Esophagus squamous epithelium (tissue), 4 donors: ENCODE measurements around the gene PIGU.

ENCODE experiments used
- POLR2A ChIP-seq, 4 donors: fragments of 450-650 bp; IDR thresholded peaks; one replicate each; pipeline ENCODE4 v1.6.1; 2017; ENCODE audit warnings: antibody characterized with exemption in 4 of 4, mild to moderate bottlenecking in 4 of 4, moderate library complexity in 3 of 4
- TF ChIP-seq, protein P1 (sequence below), 6 experiments: fragments of 450-650 bp in 4 of 6; fragments of 200-600 bp in 2 of 6; sonication (generic) in 2 of 6; IDR thresholded peaks; one replicate each; pipeline ENCODE4 v1.5.1; 2016 to 2019; ENCODE audit warnings: antibody characterized with exemption in 6 of 6, mild to moderate bottlenecking in 4 of 6, moderate library complexity in 4 of 6

DNA sequence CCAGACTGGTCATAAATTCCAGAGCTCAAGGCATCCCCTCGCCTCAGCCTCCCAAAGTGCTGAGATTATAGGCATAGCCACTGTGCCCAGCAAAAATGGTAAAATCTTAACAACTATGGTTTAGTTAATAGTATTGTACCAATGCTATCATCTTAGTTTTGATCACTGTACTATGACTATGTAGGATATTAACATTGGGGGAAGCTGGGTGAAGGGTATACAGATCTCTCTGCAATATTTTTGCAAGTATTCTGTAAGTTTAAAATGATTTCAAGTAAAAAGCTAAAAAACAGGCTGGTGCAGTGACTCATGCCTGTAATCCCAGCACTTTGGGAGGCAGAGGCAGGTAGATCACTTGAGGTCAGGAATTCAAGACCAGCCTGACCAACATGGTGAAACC lies 7.8 kb downstream of the PIGU start:
- TF ChIP-seq, protein P1, sequence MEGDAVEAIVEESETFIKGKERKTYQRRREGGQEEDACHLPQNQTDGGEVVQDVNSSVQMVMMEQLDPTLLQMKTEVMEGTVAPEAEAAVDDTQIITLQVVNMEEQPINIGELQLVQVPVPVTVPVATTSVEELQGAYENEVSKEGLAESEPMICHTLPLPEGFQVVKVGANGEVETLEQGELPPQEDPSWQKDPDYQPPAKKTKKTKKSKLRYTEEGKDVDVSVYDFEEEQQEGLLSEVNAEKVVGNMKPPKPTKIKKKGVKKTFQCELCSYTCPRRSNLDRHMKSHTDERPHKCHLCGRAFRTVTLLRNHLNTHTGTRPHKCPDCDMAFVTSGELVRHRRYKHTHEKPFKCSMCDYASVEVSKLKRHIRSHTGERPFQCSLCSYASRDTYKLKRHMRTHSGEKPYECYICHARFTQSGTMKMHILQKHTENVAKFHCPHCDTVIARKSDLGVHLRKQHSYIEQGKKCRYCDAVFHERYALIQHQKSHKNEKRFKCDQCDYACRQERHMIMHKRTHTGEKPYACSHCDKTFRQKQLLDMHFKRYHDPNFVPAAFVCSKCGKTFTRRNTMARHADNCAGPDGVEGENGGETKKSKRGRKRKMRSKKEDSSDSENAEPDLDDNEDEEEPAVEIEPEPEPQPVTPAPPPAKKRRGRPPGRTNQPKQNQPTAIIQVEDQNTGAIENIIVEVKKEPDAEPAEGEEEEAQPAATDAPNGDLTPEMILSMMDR (IDR thresholded peaks at IDR 0.05), result no peak
- TF ChIP-seq POLR2A (IDR thresholded peaks at IDR 0.05), result no peak
